GM19395 (cell line): Measurements from ENCODE around the gene C2.

Experiments used
- ATAC-seq: cut with Tn5 transposase; IDR thresholded peaks from one replicate; pipeline ENCODE4 v1.9.1; 2021; ENCODE audit warnings: mild to moderate bottlenecking, moderate library complexity; ENCODE audit not compliant: unreplicated experiment

C2 gene

GRCh38 chr6:31927242-31927862 is at the start of gene C2:
C2 (plus strand) TSS chr6:31927717; CDS start chr6:31927753, 36 bp downstream.
- ATAC-seq, result no peak

- no peak for ATAC-seq
Observed at GRCh38 chr6:31878222-31878621, 49.3 kb upstream of the C2 start.

GRCh38 chr6:31878726-31879125 is 48.8 kb upstream of the C2 start, which contains the start of gene SLC44A4:
SLC44A4 (minus strand) TSS chr6:31878997; CDS start chr6:31878980, 17 bp downstream.
- ATAC-seq, result no peak

- no peak for ATAC-seq
Observed at GRCh38 chr6:31879143-31879542, 48.4 kb upstream of the C2 start.

GRCh38 chr6:31879901-31880300 is 47.6 kb upstream of the C2 start:
- no peak for ATAC-seq

- ATAC-seq, result no peak
Observed at GRCh38 chr6:31880616-31881015, 46.9 kb upstream of the C2 start.

GRCh38 chr6:31881136-31881859 is 46.2 kb upstream of the C2 start:
- no peak for ATAC-seq

GRCh38 chr6:31882344-31882743 is 45.2 kb upstream of the C2 start:
- no peak for ATAC-seq

GRCh38 chr6:31883676-31884075 is 43.8 kb upstream of the C2 start:
- ATAC-seq, result no peak

GRCh38 chr6:31884528-31885035 is 42.9 kb upstream of the C2 start:
- no peak for ATAC-seq

- no peak for ATAC-seq
Observed at GRCh38 chr6:31886541-31886991, 41.0 kb upstream of the C2 start.

- ATAC-seq, result no peak
Observed at GRCh38 chr6:31887173-31888007, 40.1 kb upstream of the C2 start.

GRCh38 chr6:31888276-31889258 is 39.0 kb upstream of the C2 start:
- no peak for ATAC-seq

- ATAC-seq, result no peak
Observed at GRCh38 chr6:31889331-31889972, 38.1 kb upstream of the C2 start.

- ATAC-seq, result no peak
Observed at GRCh38 chr6:31892821-31893220, 34.7 kb upstream of the C2 start.

GRCh38 chr6:31896493-31896855 is 31.0 kb upstream of the C2 start:
- ATAC-seq, result no peak

- ATAC-seq, result no peak
Observed at GRCh38 chr6:31896856-31897611, 30.5 kb upstream of the C2 start.

GRCh38 chr6:31897612-31898382 is 29.7 kb upstream of the C2 start, which contains the start of gene EHMT2:
EHMT2 (minus strand) TSS chr6:31897698; CDS start chr6:31897677, 21 bp downstream.
- peak; percentile 61 for ATAC-seq
